Erythroblast (primary cell): Measurements from ENCODE around the gene DPP9.

Experiments
- GATA1 ChIP-seq: IDR thresholded peaks from 2 replicates; pipeline ENCODE4 v1.6.1; 2011; ENCODE audit warnings: low read depth, mild to moderate bottlenecking, control low read depth, low read length, moderate library complexity
- POLR2A ChIP-seq: IDR thresholded peaks from 2 replicates; pipeline ENCODE4 v1.6.1; 2011; ENCODE audit warnings: mild to moderate bottlenecking, low read length

- TF ChIP-seq POLR2A (no peak), GATA1 (no peak)
Observed at GRCh38 chr19:4686700-4687099, 36.9 kb downstream of the DPP9 start.
